Hepatocyte (in vitro differentiated cells): ENCODE measurements around the gene MYL2.

Source experiments
- EZH2 ChIP-seq: fragments of 200-600 bp; sonication (generic); IDR thresholded peaks from 2 replicates; pipeline ENCODE4 v1.6.1; 2016; ENCODE audit warnings: antibody characterized with exemption, mild to moderate bottlenecking, borderline replicate concordance
- EZH2phosphoT487 ChIP-seq: fragments of 200-600 bp; sonication (generic); IDR thresholded peaks from one replicate; pipeline ENCODE4 v1.6.1; 2018; ENCODE audit warnings: antibody characterized with exemption, mild to moderate bottlenecking, low read depth, moderate library complexity; ENCODE audit not compliant: unreplicated experiment, severe bottlenecking
- TF ChIP-seq, protein P1 (sequence below): fragments of 200-600 bp; sonication (generic); IDR thresholded peaks from 2 replicates; pipeline ENCODE4 v1.5.1; 2016; ENCODE audit warnings: antibody characterized with exemption, mild to moderate bottlenecking; ENCODE audit not compliant: poor library complexity

DNA sequence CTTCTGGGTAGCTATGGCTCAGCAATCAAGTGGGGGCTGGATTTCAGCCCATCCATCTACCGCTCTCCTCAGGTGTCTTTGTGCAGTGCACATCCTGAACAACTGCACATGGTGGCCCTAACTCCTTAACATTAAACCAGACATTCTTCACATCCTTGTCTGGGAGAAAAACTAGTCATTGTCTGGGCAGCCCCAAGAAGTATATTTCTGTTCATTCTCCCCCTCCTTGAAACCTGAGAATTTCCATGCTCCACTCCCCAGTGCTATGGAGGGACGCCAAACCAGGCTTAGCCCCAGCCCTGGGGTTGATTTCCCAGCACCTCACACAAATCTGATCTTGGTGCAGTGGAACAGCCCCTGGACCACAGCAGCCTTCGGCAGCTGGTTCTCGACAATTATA lies 13.4 kb downstream of the MYL2 start:
- TF ChIP-seq EZH2 (no peak), EZH2phosphoT487 (no peak)
- TF ChIP-seq, protein P1, sequence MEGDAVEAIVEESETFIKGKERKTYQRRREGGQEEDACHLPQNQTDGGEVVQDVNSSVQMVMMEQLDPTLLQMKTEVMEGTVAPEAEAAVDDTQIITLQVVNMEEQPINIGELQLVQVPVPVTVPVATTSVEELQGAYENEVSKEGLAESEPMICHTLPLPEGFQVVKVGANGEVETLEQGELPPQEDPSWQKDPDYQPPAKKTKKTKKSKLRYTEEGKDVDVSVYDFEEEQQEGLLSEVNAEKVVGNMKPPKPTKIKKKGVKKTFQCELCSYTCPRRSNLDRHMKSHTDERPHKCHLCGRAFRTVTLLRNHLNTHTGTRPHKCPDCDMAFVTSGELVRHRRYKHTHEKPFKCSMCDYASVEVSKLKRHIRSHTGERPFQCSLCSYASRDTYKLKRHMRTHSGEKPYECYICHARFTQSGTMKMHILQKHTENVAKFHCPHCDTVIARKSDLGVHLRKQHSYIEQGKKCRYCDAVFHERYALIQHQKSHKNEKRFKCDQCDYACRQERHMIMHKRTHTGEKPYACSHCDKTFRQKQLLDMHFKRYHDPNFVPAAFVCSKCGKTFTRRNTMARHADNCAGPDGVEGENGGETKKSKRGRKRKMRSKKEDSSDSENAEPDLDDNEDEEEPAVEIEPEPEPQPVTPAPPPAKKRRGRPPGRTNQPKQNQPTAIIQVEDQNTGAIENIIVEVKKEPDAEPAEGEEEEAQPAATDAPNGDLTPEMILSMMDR, result no peak
